HEK293 (cell line): Measurements from ENCODE around the gene GPR62.

Experiments
- CTCF ChIP-seq: fragments of 450-650 bp; formaldehyde crosslinking; IDR thresholded peaks from 2 replicates; pipeline ENCODE4 v1.5.1; 2016; ENCODE audit warnings: missing biosample characterization, missing genetic modification characterization
- MYNN ChIP-seq: fragments of 450-650 bp; formaldehyde crosslinking; IDR thresholded peaks from 2 replicates; pipeline ENCODE4 v1.5.1; 2016; ENCODE audit warnings: missing biosample characterization, missing genetic modification characterization, borderline replicate concordance
- ZBTB11 ChIP-seq: fragments of 450-650 bp; formaldehyde crosslinking; conservative IDR thresholded peaks from 2 replicates; pipeline ENCODE4 v1.5.1; 2016; ENCODE audit warnings: low read depth, missing biosample characterization, missing genetic modification characterization
- ZNF23 ChIP-seq: fragments of 450-650 bp; formaldehyde crosslinking; IDR thresholded peaks from 2 replicates; pipeline ENCODE4 v1.5.1; 2016; ENCODE audit warnings: missing biosample characterization, missing genetic modification characterization, borderline replicate concordance
- ZNF274 ChIP-seq, 2 experiments: fragments of 200-500 bp in 1 of 2; fragments of 450-650 bp in 1 of 2; sonication (Bioruptor generic) in 1 of 2; formaldehyde crosslinking in 1 of 2; IDR thresholded peaks; 2 replicates each; pipeline versions ENCODE4 v1.5.1 to v1.6.1; 2014 to 2016; ENCODE audit warnings: borderline replicate concordance in 1 of 2, inconsistent platforms in 1 of 2, low read length in 1 of 2, missing biosample characterization in 1 of 2, missing genetic modification characterization in 1 of 2
- ZNF529 ChIP-seq: fragments of 450-650 bp; formaldehyde crosslinking; IDR thresholded peaks from 2 replicates; pipeline ENCODE4 v1.5.1; 2017; ENCODE audit warnings: missing genetic modification characterization, missing biosample characterization; ENCODE audit not compliant: insufficient replicate concordance
- TF ChIP-seq, protein P1 (sequence below): fragments of 450-650 bp; formaldehyde crosslinking; IDR thresholded peaks from 2 replicates; pipeline ENCODE4 v1.5.1; 2016; ENCODE audit warnings: missing biosample characterization, missing genetic modification characterization

GRCh38 chr3:51930439-51930838 lies 24.7 kb upstream of the GPR62 start:
- TF ChIP-seq CTCF (tag by site-specific recombination), result no peak
- no peak for TF ChIP-seq MYNN (tag by site-specific recombination)
- no peak for TF ChIP-seq ZBTB11
- TF ChIP-seq ZNF23 (tag by site-specific recombination), result no peak
- TF ChIP-seq ZNF529 (tag by site-specific recombination), result no peak
- TF ChIP-seq, protein P1, sequence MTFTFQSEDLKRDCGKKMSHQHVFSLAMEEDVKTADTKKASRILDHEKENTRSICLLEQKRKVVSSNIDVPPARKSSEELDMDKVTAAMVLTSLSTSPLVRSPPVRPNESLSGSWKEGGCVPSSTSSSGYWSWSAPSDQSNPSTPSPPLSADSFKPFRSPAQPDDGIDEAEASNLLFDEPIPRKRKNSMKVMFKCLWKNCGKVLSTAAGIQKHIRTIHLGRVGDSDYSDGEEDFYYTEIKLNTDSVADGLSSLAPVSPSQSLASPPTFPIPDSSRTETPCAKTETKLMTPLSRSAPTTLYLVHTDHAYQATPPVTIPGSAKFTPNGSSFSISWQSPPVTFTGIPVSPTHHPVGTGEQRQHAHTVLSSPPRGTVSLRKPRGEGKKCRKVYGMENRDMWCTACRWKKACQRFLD (tag by site-specific recombination), result no peak
- no peak for TF ChIP-seq ZNF274 (IDR thresholded peaks at IDR 0.05; ENCODE audit: low read length)
- TF ChIP-seq ZNF274 (tag by site-specific recombination; IDR thresholded peaks at IDR 0.05; ENCODE audit: borderline replicate concordance), result no peak
